MCF 10A (cell line): ENCODE results near the gene LZTS2. TPM values are rescaled to one million over a fixed set of nuclear protein-coding genes. Genes with fewer than 3 reads are reported as not detected.

Source experiments
- BruUV-seq: library from RNA; stranded (reverse); fragments of 400-500 nt; replicated peaks from 2 replicates; lab custom pipeline; 2021; lab: Mats Ljungman, UMichigan
- CTCF ChIA-PET: fragments of 300-600 bp; sonication (Branson Sonifier 250); formaldehyde crosslinking; extraction: SDS; loops from one replicate; lab custom pipeline; 2021; ENCODE audit warnings: antibody characterized with exemption, inconsistent platforms; lab: Yijun Ruan, JAX
- POLR2A ChIA-PET: fragments of 300-600, 350-650 bp; sonication (Branson Sonifier 250); formaldehyde crosslinking; extraction: SDS; loops from one replicate; lab custom pipeline; 2020; ENCODE audit warnings: antibody characterized with exemption, inconsistent platforms; lab: Yijun Ruan, JAX
- DNase-seq: peaks from one replicate; pipeline ENCODE4 v3.0.0-alpha.2; 2018; ENCODE audit not compliant: unreplicated experiment
- H3K27ac Mint-ChIP-seq: one replicate; pipeline ENCODE4 v1.8.0; 2022; ENCODE audit warnings: mild to moderate bottlenecking, low read depth, mixed read lengths; ENCODE audit not compliant: unreplicated experiment
- H3K27me3 Mint-ChIP-seq: one replicate; pipeline ENCODE4 v1.8.0; 2022; ENCODE audit warnings: mixed read lengths; ENCODE audit not compliant: insufficient read depth, unreplicated experiment
- H3K36me3 Mint-ChIP-seq: one replicate; pipeline ENCODE4 v1.8.0; 2022; ENCODE audit warnings: mild to moderate bottlenecking, moderate library complexity, mixed read lengths; ENCODE audit not compliant: insufficient read depth, unreplicated experiment
- H3K4me1 Mint-ChIP-seq: one replicate; pipeline ENCODE4 v1.8.0; 2022; ENCODE audit warnings: mixed read lengths; ENCODE audit not compliant: insufficient read depth, unreplicated experiment
- H3K4me3 Mint-ChIP-seq: one replicate; pipeline ENCODE4 v1.8.0; 2022; ENCODE audit warnings: mild to moderate bottlenecking, moderate library complexity, mixed read lengths; ENCODE audit not compliant: unreplicated experiment
- H3K9me3 Mint-ChIP-seq: one replicate; pipeline ENCODE4 v1.8.0; 2022; ENCODE audit warnings: mixed read lengths; ENCODE audit not compliant: unreplicated experiment
- intact Hi-C: fragments of 100-400 bp; cut with micrococcal nuclease; formaldehyde crosslinking; loops from 2 replicates; pipeline ENCODE4 v1.14.1; 2022
- total RNA-seq: library from RNA; stranded (reverse); gene quantifications from 2 replicates; pipeline ENCODE4 v1.2.3, GENCODE V29; 2022
- TF ChIP-seq, protein P1 (sequence below): fragments of 200-600 bp; IDR thresholded peaks from one replicate; pipeline ENCODE4 v1.8.0; 2022; ENCODE audit warnings: antibody characterized with exemption, mild to moderate bottlenecking; ENCODE audit not compliant: unreplicated experiment

Gene LZTS2
- total RNA-seq, 1 experiment from 2014 or later = 15.2 TPM

DNA sequence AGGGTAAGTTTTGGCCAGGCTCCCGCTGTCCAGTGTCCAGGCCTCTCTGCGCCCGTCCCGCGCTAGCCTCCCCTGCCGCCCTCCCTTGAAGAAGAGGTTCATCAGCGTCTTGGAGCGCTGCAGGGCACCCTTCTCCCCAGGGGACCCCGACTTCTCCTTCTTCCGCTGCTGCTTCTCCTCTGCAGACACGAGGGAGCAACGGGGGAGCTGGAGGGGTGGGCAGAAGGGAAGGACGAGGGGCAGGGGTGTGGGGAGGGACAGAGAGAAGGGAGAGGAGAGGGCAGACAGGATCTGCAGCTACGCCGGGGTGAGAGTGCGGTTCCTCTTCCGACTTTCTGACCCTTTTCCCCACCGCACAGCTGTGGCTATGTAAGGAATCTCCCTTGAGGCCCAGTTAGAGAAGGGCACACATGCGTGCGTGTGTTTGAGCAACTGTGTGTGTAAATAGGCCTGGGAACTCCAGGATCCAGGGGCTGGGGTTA is 18.6 kb downstream of the LZTS2 start:
- intact Hi-C loops = no loop called here
- DNase-seq = no peak
- ChIA-PET POLR2A (interaction anchor here (1.2 to 2.1 kb wide), 2 partner anchors 14 to 19 kb away, joined by 3 to 8 read pairs; partner anchors contain the start of gene LZTS2), CTCF (interaction anchor here (0.7 to 7.0 kb wide), 9 partner anchors 10 to 77 kb away, joined by 3 to 199 read pairs (median 3); partner anchors contain the start of gene LZTS2)
- TF ChIP-seq, protein P1, sequence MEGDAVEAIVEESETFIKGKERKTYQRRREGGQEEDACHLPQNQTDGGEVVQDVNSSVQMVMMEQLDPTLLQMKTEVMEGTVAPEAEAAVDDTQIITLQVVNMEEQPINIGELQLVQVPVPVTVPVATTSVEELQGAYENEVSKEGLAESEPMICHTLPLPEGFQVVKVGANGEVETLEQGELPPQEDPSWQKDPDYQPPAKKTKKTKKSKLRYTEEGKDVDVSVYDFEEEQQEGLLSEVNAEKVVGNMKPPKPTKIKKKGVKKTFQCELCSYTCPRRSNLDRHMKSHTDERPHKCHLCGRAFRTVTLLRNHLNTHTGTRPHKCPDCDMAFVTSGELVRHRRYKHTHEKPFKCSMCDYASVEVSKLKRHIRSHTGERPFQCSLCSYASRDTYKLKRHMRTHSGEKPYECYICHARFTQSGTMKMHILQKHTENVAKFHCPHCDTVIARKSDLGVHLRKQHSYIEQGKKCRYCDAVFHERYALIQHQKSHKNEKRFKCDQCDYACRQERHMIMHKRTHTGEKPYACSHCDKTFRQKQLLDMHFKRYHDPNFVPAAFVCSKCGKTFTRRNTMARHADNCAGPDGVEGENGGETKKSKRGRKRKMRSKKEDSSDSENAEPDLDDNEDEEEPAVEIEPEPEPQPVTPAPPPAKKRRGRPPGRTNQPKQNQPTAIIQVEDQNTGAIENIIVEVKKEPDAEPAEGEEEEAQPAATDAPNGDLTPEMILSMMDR = no peak
- BruUV-seq = no TSS peak
- Mint-ChIP-seq H3K4me1 (peaks cover 24% of the 10 kb centered on the region), H3K36me3 (no peaks in the 10 kb centered on the region), H3K4me3 (no peak overlapping the region), H3K9me3 (no peaks in the 10 kb centered on the region), H3K27ac (peak overlapping the region; percentile 27), H3K27me3 (no peaks in the 10 kb centered on the region)

GRCh38 chr10:101018600-101019439 is 19.2 kb downstream of the LZTS2 start:
- TF ChIP-seq, protein P1 = peak; percentile 76
- POLR2A ChIA-PET = interaction anchor here (0.7 to 1.4 kb wide), 5 partner anchors 10 to 17 kb away, joined by 3 to 5 read pairs (median 3); partner anchors contain the start of genes PDZD7 and SFXN3
- intact Hi-C loops = loop anchor here (1.0 kb wide), 1 partner anchor 48 kb away; no protein-coding TSS in a partner anchor
- CTCF ChIA-PET = interaction anchor here (0.6 to 7.0 kb wide), 11 partner anchors 10 to 101 kb away, joined by 3 to 199 read pairs (median 3); partner anchors contain the start of gene LZTS2
- Mint-ChIP-seq H3K27me3 (no peaks in the 10 kb centered on the region), H3K4me3 (no peak overlapping the region), H3K36me3 (no peaks in the 10 kb centered on the region), H3K4me1 (peaks cover 20% of the 10 kb centered on the region), H3K27ac (peak overlapping the region; percentile 85), H3K9me3 (no peaks in the 10 kb centered on the region)
- DNase-seq = peak; percentile 71
- BruUV-seq = no TSS peak

DNA sequence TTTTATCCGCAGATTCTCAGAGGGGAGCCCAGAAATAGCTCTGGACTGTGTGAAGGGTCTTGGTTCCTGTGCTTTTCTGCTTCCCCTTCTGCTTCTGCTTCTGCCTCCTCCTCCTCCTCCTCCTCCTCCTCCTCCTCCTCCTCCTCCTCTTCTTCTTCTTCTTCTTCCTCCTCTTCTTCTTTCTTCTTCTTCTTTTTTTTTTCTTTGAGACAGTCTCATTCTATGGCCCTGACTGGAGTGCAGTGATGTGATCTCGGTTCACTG is 19.8 kb downstream of the LZTS2 start:
- BruUV-seq = no TSS peak
- intact Hi-C loops = loop anchor here (1.0 kb wide), 1 partner anchor 48 kb away; no protein-coding TSS in a partner anchor

More for the DNA sequence above, 19.8 kb downstream of the LZTS2 start:
- CTCF ChIA-PET = interaction anchor here (0.6 to 7.0 kb wide), 7 partner anchors 8 to 101 kb away, joined by 3 to 199 read pairs (median 3); partner anchors contain the start of gene LZTS2
- H3K9me3 Mint-ChIP-seq = no peaks in the 10 kb centered on the region
- peak overlapping the region; percentile 85 for H3K27ac Mint-ChIP-seq
- POLR2A ChIA-PET = interaction anchor here (0.9 to 1.4 kb wide), 4 partner anchors 9 to 16 kb away, joined by 3 to 5 read pairs (median 4); partner anchors contain the start of genes PDZD7 and SFXN3
- H3K36me3 Mint-ChIP-seq = no peaks in the 10 kb centered on the region
- TF ChIP-seq, protein P1 = no peak
- no peak for DNase-seq
- H3K4me3 Mint-ChIP-seq = no peak overlapping the region
- peaks cover 16% of the 10 kb centered on the region for H3K4me1 Mint-ChIP-seq
- no peaks in the 10 kb centered on the region for H3K27me3 Mint-ChIP-seq
